ENCODE data around the gene ACR.

GRCh38 chr22:50734343-50734771 is 3.6 kb upstream of the ACR start:
- TF ChIP-seq CTCF (IDR thresholded peaks at IDR 0.05; ENCODE audit: insufficient read depth, low read depth, low read length), result no peak
- TF ChIP-seq EZH2 (IDR thresholded peaks at IDR 0.05; ENCODE audit: insufficient read depth, low read length), result no peak
